ENCODE results near the gene SPATS2L. TPM values are rescaled to one million over a fixed set of nuclear protein-coding genes. Genes with fewer than 3 reads are reported as not detected.

The SPATS2L gene
- total RNA-seq, 1 donor from 2014 or later, result 29.1 TPM

GRCh38 chr2:200463452-200463851, 157.0 kb downstream of the SPATS2L start:
- TF ChIP-seq CTCF (IDR thresholded peaks at IDR 0.05) (no peak), EZH2 (IDR thresholded peaks at IDR 0.05) (no peak), EZH2phosphoT487 (IDR thresholded peaks at IDR 0.05) (no peak)
- H2AFZ ChIP-seq (replicated peaks), result no peak overlapping the region
- H3K36me3 ChIP-seq, result no peaks in the 10 kb centered on the region
- H3K27me3 ChIP-seq, result no peaks in the 10 kb centered on the region
- no peaks in the 10 kb centered on the region for H4K20me1 ChIP-seq (ENCODE audit: low read depth)
- no peak overlapping the region for H3K9ac ChIP-seq
- H3K9me3 Mint-ChIP-seq, result no peaks in the 10 kb centered on the region
- H3K27me3 Mint-ChIP-seq (ENCODE audit: insufficient read depth, low read depth), result no peaks in the 10 kb centered on the region
- H3K4me1 ChIP-seq, result no peaks in the 10 kb centered on the region
- no peak overlapping the region for H3K4me3 Mint-ChIP-seq
- H3F3A ChIP-seq (ENCODE audit: low read depth), result no peaks in the 10 kb centered on the region
- no peak overlapping the region for H3K4me3 ChIP-seq
- H3K4me1 Mint-ChIP-seq, result peaks cover 11% of the 10 kb centered on the region
- H3K79me2 ChIP-seq (ENCODE audit: low read depth), result no peaks in the 10 kb centered on the region
- no peak overlapping the region for H3K27ac Mint-ChIP-seq
- H3K9me3 ChIP-seq (ENCODE audit: low read depth), result no peaks in the 10 kb centered on the region
- no peak for DNase-seq (ENCODE audit: low spot score)
- H3K27ac ChIP-seq, result no peak overlapping the region
- H3K4me2 ChIP-seq, result no peak overlapping the region
- H3K36me3 Mint-ChIP-seq, result peaks cover 26% of the 10 kb centered on the region

GRCh38 chr2:200466425-200467418, 160.2 kb downstream of the SPATS2L start:
- Mint-ChIP-seq H3K27me3 (ENCODE audit: insufficient read depth, low read depth) (no peaks in the 10 kb centered on the region), H3K9me3 (no peaks in the 10 kb centered on the region), H3K4me1 (peaks cover 12% of the 10 kb centered on the region), H3K27ac (peak overlapping the region; percentile 8), H3K36me3 (peaks cover 30% of the 10 kb centered on the region), H3K4me3 (no peak overlapping the region)
- H3K4me3 ChIP-seq, result no peak overlapping the region
- H3F3A ChIP-seq (ENCODE audit: low read depth), result peaks cover 15% of the 10 kb centered on the region
- no peak overlapping the region for H3K9ac ChIP-seq
- no peak overlapping the region for H2AFZ ChIP-seq (replicated peaks)
- H3K27me3 ChIP-seq, result no peaks in the 10 kb centered on the region
- no peaks in the 10 kb centered on the region for H3K79me2 ChIP-seq (ENCODE audit: low read depth)
- DNase-seq (ENCODE audit: low spot score), result no peak
- H3K9me3 ChIP-seq (ENCODE audit: low read depth), result no peaks in the 10 kb centered on the region
- H3K4me1 ChIP-seq, result peaks cover 14% of the 10 kb centered on the region
- H4K20me1 ChIP-seq (ENCODE audit: low read depth), result no peaks in the 10 kb centered on the region
- no peak overlapping the region for H3K4me2 ChIP-seq
- TF ChIP-seq EZH2 (IDR thresholded peaks at IDR 0.05) (no peak), EZH2phosphoT487 (IDR thresholded peaks at IDR 0.05) (no peak), CTCF (IDR thresholded peaks at IDR 0.05) (no peak)
- H3K27ac ChIP-seq, result no peak overlapping the region
- no peaks in the 10 kb centered on the region for H3K36me3 ChIP-seq

GRCh38 chr2:200467806-200468681, 161.6 kb downstream of the SPATS2L start:
- peak overlapping the region; percentile 74 for H3K27ac Mint-ChIP-seq
- H3K79me2 ChIP-seq (ENCODE audit: low read depth), result no peaks in the 10 kb centered on the region
- H3K27ac ChIP-seq, result no peak overlapping the region

More at GRCh38 chr2:200467806-200468681, 161.6 kb downstream of the SPATS2L start:
- Histone ChIP-seq H3K27me3 (no peaks in the 10 kb centered on the region), H3K4me3 (no peak overlapping the region), H3K9me3 (ENCODE audit: low read depth) (no peaks in the 10 kb centered on the region), H3K4me2 (no peak overlapping the region), H2AFZ (replicated peaks) (no peak overlapping the region), H3K4me1 (peaks cover 14% of the 10 kb centered on the region), H3K9ac (no peak overlapping the region), H3K36me3 (no peaks in the 10 kb centered on the region), H4K20me1 (ENCODE audit: low read depth) (no peaks in the 10 kb centered on the region), H3F3A (ENCODE audit: low read depth) (peaks cover 15% of the 10 kb centered on the region)
- H3K4me1 Mint-ChIP-seq, result peaks cover 12% of the 10 kb centered on the region
- H3K27me3 Mint-ChIP-seq (ENCODE audit: insufficient read depth, low read depth), result no peaks in the 10 kb centered on the region
- H3K9me3 Mint-ChIP-seq, result no peaks in the 10 kb centered on the region
- H3K36me3 Mint-ChIP-seq, result peaks cover 31% of the 10 kb centered on the region
- no peak overlapping the region for H3K4me3 Mint-ChIP-seq
- TF ChIP-seq CTCF (IDR thresholded peaks at IDR 0.05), result no peak
- TF ChIP-seq EZH2phosphoT487 (IDR thresholded peaks at IDR 0.05), result no peak
- TF ChIP-seq EZH2 (IDR thresholded peaks at IDR 0.05), result no peak
- no peak for DNase-seq (ENCODE audit: low spot score)
